Liver (tissue), 2 donors: Measurements from ENCODE around the gene CA10.

Experiments used
- JUND ChIP-seq, 2 donors: IDR thresholded peaks; 2 replicates each; pipeline ENCODE4 v1.6.1; 2016; ENCODE audit warnings: antibody characterized with exemption in 2 of 2
- RAD21 ChIP-seq, 2 donors: IDR thresholded peaks; 2 replicates each; pipeline ENCODE4 v1.6.1; 2016; ENCODE audit warnings: antibody characterized with exemption in 2 of 2, mild to moderate bottlenecking in 2 of 2
- YY1 ChIP-seq: IDR thresholded peaks from 2 replicates; pipeline ENCODE4 v1.6.1; 2016; ENCODE audit warnings: antibody characterized with exemption, mild to moderate bottlenecking
- donor health status: healthy.

DNA sequence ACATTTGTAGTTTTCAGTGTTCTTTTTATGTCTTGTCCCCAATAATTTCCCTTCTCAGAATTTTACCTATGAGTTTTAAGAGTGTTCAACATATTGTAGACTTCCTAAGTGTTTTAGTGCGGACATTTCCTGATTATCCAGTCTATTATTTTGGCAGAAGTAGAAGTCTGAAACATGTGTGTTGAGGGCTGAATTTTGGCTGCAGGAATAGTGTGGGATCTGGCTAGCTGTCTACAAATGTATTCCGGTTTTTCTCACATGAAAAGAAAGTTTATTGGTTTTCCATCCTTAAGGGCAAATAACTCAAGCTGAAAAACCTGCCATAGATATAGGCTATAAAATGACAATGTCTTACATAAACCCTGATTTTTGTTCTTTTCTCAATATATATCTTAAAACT lies 33.0 kb upstream of the CA10 start:
- no peak for TF ChIP-seq RAD21 (IDR thresholded peaks at IDR 0.05)
- TF ChIP-seq YY1 = no peak
- no peak for TF ChIP-seq JUND (IDR thresholded peaks at IDR 0.05)
